Esophagus squamous epithelium (tissue), 4 donors: ENCODE results near the gene EPB42.

Source experiments
- CTCF ChIP-seq, 6 experiments: fragments of 450-650 bp in 4 of 6; fragments of 200-600 bp in 2 of 6; sonication (generic) in 2 of 6; IDR thresholded peaks; one replicate each; pipeline ENCODE4 v1.5.1; 2016 to 2019; ENCODE audit warnings: antibody characterized with exemption in 6 of 6, mild to moderate bottlenecking in 4 of 6, moderate library complexity in 4 of 6
- POLR2A ChIP-seq, 4 donors: fragments of 450-650 bp; IDR thresholded peaks; one replicate each; pipeline ENCODE4 v1.6.1; 2017; ENCODE audit warnings: antibody characterized with exemption in 4 of 4, mild to moderate bottlenecking in 4 of 4, moderate library complexity in 3 of 4

- no peak for TF ChIP-seq CTCF (IDR thresholded peaks at IDR 0.05)
- TF ChIP-seq POLR2A (IDR thresholded peaks at IDR 0.05) = no peak
Measured at GRCh38 chr15:43267439-43267838, 46.6 kb upstream of the EPB42 start.
